BLaER1 treated with 17β-estradiol and CSF1 and Interleukin-3, amounts not matched to agents 10 nM and 100 nM (cell line): ENCODE measurements around the gene SMOC2.

Experiments used
- H3K27ac ChIP-seq, 11 experiments: shearing (Covaris generic); formaldehyde crosslinking; 2 replicates each; pipeline ENCODE4 v1.8.1; 2022
- H3K27me3 ChIP-seq, 11 experiments: shearing (Covaris generic); formaldehyde crosslinking; 2 replicates each; pipeline ENCODE4 v1.8.1; 2022
- H3K36me3 ChIP-seq, 11 experiments: shearing (Covaris generic); formaldehyde crosslinking; 2 replicates each; pipeline ENCODE4 v1.8.1; 2022
- H3K4me1 ChIP-seq, 10 experiments: shearing (Covaris generic); formaldehyde crosslinking; 2 replicates each; pipeline ENCODE4 v1.8.1; 2022
- H3K4me2 ChIP-seq, 11 experiments: shearing (Covaris generic); formaldehyde crosslinking; 2 replicates each; pipeline ENCODE4 v1.8.1; 2022
- H3K4me3 ChIP-seq, 10 experiments: shearing (Covaris generic); formaldehyde crosslinking; 2 replicates each; pipeline ENCODE4 v1.8.1; 2022
- H3K9ac ChIP-seq, 11 experiments: shearing (Covaris generic); formaldehyde crosslinking; 2 replicates each; pipeline ENCODE4 v1.8.1; 2022
- H3K9me3 ChIP-seq, 11 experiments: shearing (Covaris generic); formaldehyde crosslinking; replicated peaks in 1 of 11; 2 replicates each; pipeline ENCODE4 v1.8.1; 2022
- H4K20me1 ChIP-seq, 11 experiments: shearing (Covaris generic); formaldehyde crosslinking; 2 replicates each; pipeline ENCODE4 v1.8.1; 2022
- Cebpa-rat ChIP-seq, 11 experiments: shearing (Covaris generic); IDR thresholded peaks; 2 replicates each; pipeline ENCODE4 v1.8.1; 2022

SMOC2 gene

GRCh38 chr6:168499045-168499650, 58.2 kb downstream of the SMOC2 start:
- H3K27me3 ChIP-seq: no peaks in the 10 kb centered on the region
- H3K4me2 ChIP-seq: no peak overlapping the region
- no peaks in the 10 kb centered on the region for H3K36me3 ChIP-seq
- no peak overlapping the region for H3K4me3 ChIP-seq
- no peaks in the 10 kb centered on the region for H3K4me1 ChIP-seq
- no peak overlapping the region for H3K27ac ChIP-seq
- no peak overlapping the region for H3K9ac ChIP-seq
- H4K20me1 ChIP-seq: no peaks in the 10 kb centered on the region; a peak in 1 of 22 replicates
- no peak for TF ChIP-seq Cebpa-rat (IDR thresholded peaks at IDR 0.05)
- H3K9me3 ChIP-seq: 0 out of 22 replicates have a peak, but pooled peaks cover 0 to under 1% (median 0%) of the 10 kb centered on the region in 11 experiments

- H3K9me3 ChIP-seq: 0 out of 22 replicates have a peak, but pooled peaks cover 0 to 4% (median 0%) of the 10 kb centered on the region in 11 experiments
- H3K27me3 ChIP-seq: no peaks in the 10 kb centered on the region
- H3K36me3 ChIP-seq: no peaks in the 10 kb centered on the region
- H4K20me1 ChIP-seq: no peaks in the 10 kb centered on the region
- no peak overlapping the region for H3K27ac ChIP-seq
- no peak overlapping the region for H3K4me2 ChIP-seq
- H3K4me3 ChIP-seq: no peak overlapping the region
- TF ChIP-seq Cebpa-rat (IDR thresholded peaks at IDR 0.05): no peak
- H3K9ac ChIP-seq: no peak overlapping the region
- no peaks in the 10 kb centered on the region for H3K4me1 ChIP-seq
Measured at GRCh38 chr6:168500519-168500918, 59.5 kb downstream of the SMOC2 start.

GRCh38 chr6:168501561-168501960, 60.6 kb downstream of the SMOC2 start:
- Histone ChIP-seq H4K20me1 (no peaks in the 10 kb centered on the region), H3K4me1 (no peaks in the 10 kb centered on the region), H3K27ac (no peak overlapping the region), H3K36me3 (no peaks in the 10 kb centered on the region), H3K9me3 (0 out of 22 replicates have a peak, but pooled peaks cover 0 to 4% (median 0%) of the 10 kb centered on the region in 11 experiments), H3K27me3 (no peaks in the 10 kb centered on the region), H3K4me3 (no peak overlapping the region), H3K9ac (no peak overlapping the region), H3K4me2 (no peak overlapping the region)
- no peak for TF ChIP-seq Cebpa-rat (IDR thresholded peaks at IDR 0.05)

GRCh38 chr6:168504366-168504765, 63.4 kb downstream of the SMOC2 start:
- no peak overlapping the region for H3K27ac ChIP-seq
- no peak for TF ChIP-seq Cebpa-rat (IDR thresholded peaks at IDR 0.05)
- 0 out of 22 replicates have a peak, but pooled peaks cover 0 to 4% (median 0%) of the 10 kb centered on the region in 11 experiments for H3K9me3 ChIP-seq
- H4K20me1 ChIP-seq: no peaks in the 10 kb centered on the region
- H3K36me3 ChIP-seq: no peaks in the 10 kb centered on the region
- no peak overlapping the region for H3K9ac ChIP-seq
- no peaks in the 10 kb centered on the region for H3K27me3 ChIP-seq
- H3K4me1 ChIP-seq: no peaks in the 10 kb centered on the region
- H3K4me2 ChIP-seq: no peak overlapping the region
- H3K4me3 ChIP-seq: no peak overlapping the region

- Histone ChIP-seq H3K27me3 (no peaks in the 10 kb centered on the region), H3K4me1 (no peaks in the 10 kb centered on the region), H3K27ac (no peak overlapping the region), H3K36me3 (no peaks in the 10 kb centered on the region), H4K20me1 (no peaks in the 10 kb centered on the region), H3K4me3 (no peak overlapping the region), H3K4me2 (no peak overlapping the region), H3K9ac (no peak overlapping the region), H3K9me3 (0 out of 22 replicates have a peak, but pooled peaks cover 0 to 4% (median 0%) of the 10 kb centered on the region in 11 experiments)
- TF ChIP-seq Cebpa-rat (IDR thresholded peaks at IDR 0.05): no peak
Measured at GRCh38 chr6:168506460-168506859, 65.5 kb downstream of the SMOC2 start.

- Histone ChIP-seq H3K9me3 (0 out of 22 replicates have a peak, but pooled peaks cover 0 to 4% (median 0%) of the 10 kb centered on the region in 11 experiments), H3K4me2 (no peak overlapping the region), H3K27me3 (no peaks in the 10 kb centered on the region), H3K36me3 (no peaks in the 10 kb centered on the region), H3K4me3 (no peak overlapping the region), H3K4me1 (no peaks in the 10 kb centered on the region), H3K27ac (no peak overlapping the region), H4K20me1 (no peaks in the 10 kb centered on the region), H3K9ac (no peak overlapping the region)
- no peak for TF ChIP-seq Cebpa-rat (IDR thresholded peaks at IDR 0.05)
Measured at GRCh38 chr6:168507297-168507696, 66.3 kb downstream of the SMOC2 start.

- Histone ChIP-seq H3K27ac (no peak overlapping the region), H3K36me3 (no peaks in the 10 kb centered on the region), H3K9ac (no peak overlapping the region), H3K4me3 (no peak overlapping the region), H3K9me3 (0 out of 22 replicates have a peak, but pooled peaks cover 0 to 4% (median 0%) of the 10 kb centered on the region in 11 experiments), H3K4me2 (no peak overlapping the region), H3K4me1 (no peaks in the 10 kb centered on the region), H4K20me1 (no peaks in the 10 kb centered on the region), H3K27me3 (no peaks in the 10 kb centered on the region)
- TF ChIP-seq Cebpa-rat (IDR thresholded peaks at IDR 0.05): no peak
Measured at GRCh38 chr6:168507730-168508129, 66.7 kb downstream of the SMOC2 start.

GRCh38 chr6:168508903-168509302, 67.9 kb downstream of the SMOC2 start:
- TF ChIP-seq Cebpa-rat (IDR thresholded peaks at IDR 0.05): no peak
- H3K27me3 ChIP-seq: no peaks in the 10 kb centered on the region
- 0 out of 22 replicates have a peak, but pooled peaks cover 0 to 4% (median 0%) of the 10 kb centered on the region in 11 experiments for H3K9me3 ChIP-seq
- H4K20me1 ChIP-seq: no peaks in the 10 kb centered on the region
- H3K27ac ChIP-seq: no peak overlapping the region
- H3K9ac ChIP-seq: no peak overlapping the region
- H3K4me1 ChIP-seq: no peaks in the 10 kb centered on the region
- no peak overlapping the region for H3K4me2 ChIP-seq
- no peaks in the 10 kb centered on the region for H3K36me3 ChIP-seq
- H3K4me3 ChIP-seq: no peak overlapping the region

- Histone ChIP-seq H3K27ac (no peak overlapping the region), H3K4me2 (no peak overlapping the region), H4K20me1 (no peaks in the 10 kb centered on the region), H3K4me1 (peaks cover 0 to 5% (median 0%) of the 10 kb centered on the region in 10 experiments; a peak in 1 of 20 replicates), H3K36me3 (no peaks in the 10 kb centered on the region), H3K4me3 (no peak overlapping the region), H3K9me3 (no peaks in the 10 kb centered on the region; a peak in 1 of 22 replicates), H3K27me3 (no peaks in the 10 kb centered on the region), H3K9ac (no peak overlapping the region)
- TF ChIP-seq Cebpa-rat (IDR thresholded peaks at IDR 0.05): no peak
Measured at GRCh38 chr6:168513766-168514165, 72.8 kb downstream of the SMOC2 start.

- TF ChIP-seq Cebpa-rat (IDR thresholded peaks at IDR 0.05): no peak
- no peaks in the 10 kb centered on the region for H3K36me3 ChIP-seq
- no peak overlapping the region for H3K9ac ChIP-seq
- H3K27ac ChIP-seq: no peak overlapping the region
- H3K9me3 ChIP-seq: no peaks in the 10 kb centered on the region; a peak in 1 of 22 replicates
- H3K4me3 ChIP-seq: no peak overlapping the region
- peaks cover 0 to 5% (median 0%) of the 10 kb centered on the region in 10 experiments; a peak in 1 of 20 replicates for H3K4me1 ChIP-seq
- no peak overlapping the region for H3K4me2 ChIP-seq
- H3K27me3 ChIP-seq: no peaks in the 10 kb centered on the region
- H4K20me1 ChIP-seq: no peaks in the 10 kb centered on the region
Measured at GRCh38 chr6:168514216-168514615, 73.2 kb downstream of the SMOC2 start.
